Kidney capillary endothelial cell (primary cell): ENCODE results near the gene MTCL1.

Source experiments
- DNase-seq: peaks from one replicate; pipeline ENCODE4 v3.0.0-alpha.2; 2018; ENCODE audit warnings: low spot score

MTCL1 gene

GRCh38 chr18:8771930-8772329 lies 66.6 kb downstream of the MTCL1 start:
- no peak for DNase-seq

GRCh38 chr18:8773980-8774379 lies 68.6 kb downstream of the MTCL1 start:
- DNase-seq: no peak

DNA sequence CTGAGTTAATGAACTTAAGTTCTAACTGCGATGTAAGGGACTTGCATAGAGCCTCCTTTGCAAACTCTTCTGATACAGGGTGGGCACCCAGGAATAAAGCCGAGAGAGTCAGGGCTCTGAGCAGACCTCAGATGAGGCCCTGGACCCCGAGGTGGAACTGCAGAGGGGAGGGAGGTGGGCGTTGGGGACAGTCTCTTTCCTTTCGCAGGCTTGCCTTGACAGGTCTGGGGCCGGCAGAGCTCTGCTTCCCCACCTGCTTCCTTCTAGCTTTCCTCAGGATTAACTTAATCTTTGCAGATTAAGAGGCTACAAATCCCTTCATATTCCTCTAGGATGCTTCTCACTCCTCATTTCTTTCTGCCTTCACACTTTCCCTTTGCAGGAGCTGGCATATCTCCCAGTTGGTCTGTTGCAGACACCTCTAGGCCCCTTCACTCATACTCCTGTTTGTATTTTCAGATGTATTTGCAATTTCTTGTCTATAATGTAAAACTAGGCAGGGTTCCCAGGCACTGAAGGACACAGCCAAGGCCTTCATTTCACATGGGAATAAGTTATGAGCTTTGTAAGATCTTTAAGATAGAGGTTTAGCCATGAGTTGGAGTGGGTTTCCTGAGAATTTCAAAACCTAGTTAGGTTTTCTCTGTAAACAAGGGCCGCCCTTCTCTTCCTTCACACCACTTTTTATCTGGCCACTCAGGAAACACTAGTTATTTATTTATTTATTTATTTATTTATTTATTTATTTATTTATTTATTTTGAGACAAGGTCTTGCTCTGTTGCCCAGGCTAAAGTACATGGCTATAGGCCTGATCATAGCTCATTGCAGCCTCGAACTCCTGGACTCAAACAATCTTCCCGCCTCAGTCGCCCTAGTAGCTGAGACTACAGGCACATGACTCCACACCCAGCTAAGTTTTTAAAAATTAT lies 70.9 kb downstream of the MTCL1 start:
- DNase-seq: no peak

DNA sequence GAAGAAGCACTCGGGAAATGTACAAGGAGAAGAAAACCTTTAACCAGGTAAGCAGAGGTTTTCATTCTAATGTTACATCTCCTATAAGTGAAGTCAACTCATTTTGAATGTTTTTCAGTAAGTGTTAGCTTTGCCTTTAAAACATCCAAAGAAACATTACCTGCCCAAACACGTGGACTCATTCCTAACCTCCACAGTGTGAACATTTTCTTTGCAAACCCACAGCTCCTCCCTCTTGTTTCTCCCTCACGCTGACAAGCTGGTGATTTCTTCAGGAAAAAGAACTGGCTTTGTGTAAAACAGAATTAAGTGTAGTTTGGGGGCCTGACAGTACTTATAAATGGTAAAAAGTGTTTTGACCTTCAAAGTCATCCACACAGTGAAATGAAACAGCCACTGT lies 72.5 kb downstream of the MTCL1 start:
- DNase-seq: no peak

DNA sequence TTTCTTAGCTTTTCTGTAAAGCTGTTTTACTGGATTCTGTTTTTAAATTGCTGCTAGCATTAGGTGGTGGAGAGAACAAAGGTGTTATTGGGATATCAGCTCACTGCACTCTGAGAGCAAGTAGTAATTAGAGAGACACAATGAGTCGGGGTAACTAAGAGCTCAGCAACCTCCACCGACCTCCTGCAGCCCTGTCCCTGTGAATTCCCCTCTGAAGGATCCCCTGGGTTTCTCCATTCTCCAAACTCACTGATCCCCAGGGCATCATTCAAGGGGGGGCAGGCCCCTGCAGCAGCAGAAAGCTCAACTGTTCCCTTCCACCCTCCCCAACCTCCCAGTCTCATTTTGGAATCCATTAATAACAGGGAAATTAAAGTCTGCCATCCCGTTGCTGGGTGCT lies 73.0 kb downstream of the MTCL1 start:
- no peak for DNase-seq

DNA sequence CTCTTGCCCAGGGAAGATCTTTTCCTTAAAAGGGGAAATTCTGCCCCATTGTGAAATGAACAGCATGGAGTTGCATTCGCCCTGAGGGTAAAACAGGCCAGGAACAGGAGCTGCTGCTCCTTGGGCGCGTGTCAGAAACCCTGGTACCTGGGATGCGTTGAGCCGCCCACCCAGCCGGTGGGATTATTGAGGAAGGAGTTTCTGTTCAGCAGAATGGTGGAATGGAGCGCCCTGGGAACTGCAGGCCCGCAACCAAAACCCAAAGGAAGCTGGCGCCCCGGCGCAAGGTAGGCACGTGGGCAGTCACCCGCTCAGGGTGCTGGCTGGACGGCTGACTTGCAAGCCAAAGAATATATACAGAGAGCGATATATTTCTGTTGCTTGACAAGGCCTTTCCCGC lies 73.5 kb downstream of the MTCL1 start:
- DNase-seq: no peak

DNA sequence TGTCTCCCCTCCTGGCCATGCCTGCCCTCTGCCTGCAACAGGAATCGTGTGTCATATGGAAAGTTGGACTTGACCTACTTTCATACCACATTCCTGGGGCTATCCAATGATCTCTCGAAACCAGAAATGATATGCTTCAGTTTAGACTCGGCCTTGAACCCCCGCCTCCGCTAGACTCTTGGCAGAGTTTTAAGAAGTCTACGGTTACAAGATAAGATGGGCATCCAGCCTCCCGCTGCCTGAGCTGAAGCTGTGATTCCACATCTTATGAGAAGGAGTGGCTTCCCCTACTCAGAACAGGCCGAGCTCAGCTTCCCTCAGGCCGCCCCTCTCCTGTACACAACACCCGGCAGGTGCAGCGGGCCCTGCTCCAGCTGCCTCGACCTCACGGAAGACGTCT lies 73.9 kb downstream of the MTCL1 start:
- no peak for DNase-seq

DNA sequence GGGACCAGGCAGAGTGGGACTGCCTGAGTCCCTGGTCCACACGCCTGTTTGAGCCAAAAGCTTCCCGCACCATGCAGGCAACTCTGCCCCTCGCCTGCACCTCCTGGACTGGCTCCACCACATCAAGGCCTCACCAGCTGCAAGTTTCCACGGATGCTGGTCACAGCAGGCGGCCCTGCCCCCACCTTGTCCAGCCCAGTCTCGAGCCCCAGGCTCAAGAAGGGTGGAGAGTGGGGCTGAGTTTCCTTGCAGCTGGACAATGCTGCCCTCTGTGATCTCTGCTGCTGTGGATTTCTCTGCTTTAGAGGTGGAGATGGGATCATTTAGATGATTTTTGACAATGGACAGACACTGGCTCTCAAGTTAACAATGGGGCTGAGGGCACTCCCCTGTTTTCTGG lies 74.9 kb downstream of the MTCL1 start:
- no peak for DNase-seq

DNA sequence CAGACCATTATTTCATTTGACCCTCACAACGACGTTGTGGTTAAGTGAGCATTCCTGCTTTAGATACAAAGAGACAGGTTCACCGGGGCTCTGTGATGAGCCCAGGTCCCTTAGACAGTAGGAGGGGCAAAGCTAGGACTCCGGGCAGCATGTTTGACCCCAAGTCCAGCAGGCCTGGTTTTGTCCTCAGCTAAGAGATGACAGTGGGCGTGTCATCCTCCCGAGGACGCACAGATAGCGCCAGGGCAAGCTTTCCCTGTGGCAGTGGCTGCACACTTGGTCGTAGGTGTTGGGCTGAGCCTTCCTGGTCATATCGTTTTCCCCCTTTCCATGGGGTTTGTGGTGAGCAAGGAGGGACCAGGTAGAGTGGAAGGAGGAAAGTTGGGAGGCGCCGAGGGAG lies 76.3 kb downstream of the MTCL1 start:
- no peak for DNase-seq

DNA sequence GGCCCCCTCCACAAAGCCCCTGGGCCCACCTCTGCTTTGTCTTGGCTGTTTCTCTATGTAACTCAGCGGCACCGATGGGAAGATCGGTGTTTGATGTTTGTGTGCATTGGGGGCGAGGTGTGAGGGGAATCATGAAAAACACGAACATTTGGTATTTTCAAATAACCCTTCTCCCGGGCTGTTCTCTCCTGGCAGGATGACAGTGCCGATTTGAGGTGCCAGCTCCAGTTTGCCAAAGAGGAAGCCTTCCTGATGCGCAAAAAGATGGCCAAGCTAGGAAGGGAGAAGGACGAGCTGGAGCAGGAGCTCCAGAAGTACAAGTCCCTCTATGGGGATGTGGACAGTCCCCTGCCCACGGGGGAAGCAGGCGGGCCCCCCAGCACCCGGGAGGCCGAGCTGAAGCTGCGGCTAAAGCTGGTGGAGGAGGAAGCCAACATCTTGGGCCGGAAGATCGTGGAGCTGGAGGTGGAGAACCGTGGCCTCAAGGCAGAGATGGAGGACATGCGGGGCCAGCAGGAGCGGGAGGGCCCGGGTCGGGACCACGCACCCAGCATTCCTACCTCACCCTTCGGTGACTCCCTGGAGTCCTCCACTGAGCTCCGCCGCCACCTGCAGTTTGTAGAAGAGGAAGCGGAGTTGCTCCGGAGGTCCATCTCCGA lies 78.1 kb downstream of the MTCL1 start:
- DNase-seq: no peak

GRCh38 chr18:8783994-8784530 lies 78.7 kb downstream of the MTCL1 start:
- DNase-seq: no peak

- no peak for DNase-seq
Measured at GRCh38 chr18:8785261-8785660, 79.9 kb downstream of the MTCL1 start.

DNA sequence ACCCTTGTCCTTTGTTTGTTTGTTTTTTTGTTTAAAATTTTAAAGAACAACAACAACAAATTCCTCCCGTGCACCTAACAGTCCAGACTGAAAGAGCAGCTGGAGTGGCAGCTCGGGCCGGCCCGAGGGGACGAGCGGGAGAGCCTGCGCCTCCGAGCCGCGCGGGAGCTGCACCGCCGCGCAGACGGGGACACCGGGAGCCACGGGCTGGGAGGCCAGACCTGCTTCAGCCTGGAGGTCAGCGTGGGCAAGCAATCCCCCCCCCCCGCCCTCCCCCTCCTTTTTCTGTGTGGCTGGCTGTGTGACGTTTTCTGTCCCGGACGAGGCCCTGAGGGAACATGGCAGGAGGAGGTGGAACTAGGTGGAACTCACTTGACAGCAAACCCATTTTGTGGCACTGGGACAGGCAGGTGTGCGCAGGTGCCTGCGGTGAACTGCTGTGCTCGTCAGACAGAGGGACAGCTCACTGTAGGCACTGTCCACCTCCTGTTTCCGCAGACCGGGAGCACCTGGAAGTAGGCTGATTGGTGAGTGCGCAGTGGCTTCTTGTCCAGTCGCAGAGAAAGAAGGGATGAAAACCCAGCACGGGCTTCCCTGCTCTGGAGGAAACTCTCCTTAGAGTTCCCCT lies 80.6 kb downstream of the MTCL1 start:
- DNase-seq: no peak

GRCh38 chr18:8786483-8787370 lies 81.4 kb downstream of the MTCL1 start:
- no peak for DNase-seq

DNA sequence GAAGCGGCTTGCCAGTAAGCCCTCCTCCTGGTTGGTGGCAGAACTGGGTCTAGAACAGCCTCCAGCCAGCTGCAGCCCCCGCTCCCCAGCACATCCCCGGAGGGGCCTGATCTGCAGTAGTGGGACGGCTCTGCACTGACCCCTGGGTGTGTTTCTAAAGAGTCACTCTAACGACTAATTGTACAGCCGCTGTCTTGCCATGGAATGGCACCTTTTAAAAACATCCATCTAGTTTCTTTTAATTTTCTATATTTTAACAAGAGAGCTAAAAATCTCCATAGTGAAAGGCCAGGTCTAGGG lies 82.0 kb downstream of the MTCL1 start:
- DNase-seq: no peak

DNA sequence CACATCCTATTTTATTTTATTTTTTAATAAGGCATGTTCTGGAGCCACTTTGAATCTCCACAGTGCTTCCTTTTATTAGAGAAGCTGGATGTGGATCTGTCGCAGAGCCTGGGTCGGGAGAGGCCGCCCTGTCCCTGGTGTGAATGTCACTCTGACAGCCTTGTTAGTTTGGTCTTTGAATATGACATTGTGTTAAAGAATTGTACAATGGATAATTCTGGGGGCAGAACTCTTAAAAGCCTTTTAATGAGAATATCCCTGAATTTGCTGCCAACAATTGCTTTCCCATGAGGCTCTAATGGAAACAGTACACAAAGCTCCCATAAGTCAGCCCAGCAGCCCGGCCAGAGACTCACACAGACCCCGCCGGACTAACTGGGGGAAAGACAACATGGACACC lies 82.4 kb downstream of the MTCL1 start:
- no peak for DNase-seq

- DNase-seq: no peak
Measured at GRCh38 chr18:8788503-8789429, 83.4 kb downstream of the MTCL1 start.

DNA sequence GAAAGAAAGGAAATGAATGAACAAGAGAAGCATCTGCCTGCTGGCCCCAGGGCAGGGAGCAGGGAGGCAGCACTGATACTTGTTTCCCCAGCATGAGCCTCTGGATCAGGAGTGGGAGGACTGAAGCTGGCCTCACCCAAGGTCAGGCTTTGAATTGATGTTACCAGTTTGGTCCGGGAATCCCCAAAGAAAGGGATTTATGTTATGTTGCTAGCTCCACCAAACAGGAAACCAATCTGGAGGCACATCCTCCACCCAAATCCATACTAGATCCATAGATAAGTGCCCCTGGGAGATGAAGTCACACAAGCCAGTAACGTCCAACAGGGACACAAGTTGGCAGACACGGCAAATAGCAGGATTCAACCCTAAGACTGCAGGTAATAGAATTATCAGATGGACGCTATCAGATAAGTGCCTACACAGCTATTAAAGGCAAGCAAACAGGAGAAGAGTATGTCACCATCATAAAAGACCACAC lies 85.9 kb downstream of the MTCL1 start:
- no peak for DNase-seq

- DNase-seq: no peak
Measured at GRCh38 chr18:8792688-8793316, 87.4 kb downstream of the MTCL1 start.

- no peak for DNase-seq
Measured at GRCh38 chr18:8793445-8794155, 88.2 kb downstream of the MTCL1 start.
